Kidney epithelial cell (primary cell): ENCODE data around the gene SPINK5. TPM values are rescaled to one million over a fixed set of nuclear protein-coding genes. Genes with fewer than 3 reads are reported as not detected.
A peak's percentile ranks its signal among the peaks of the same experiment; 100 is the strongest.

Experiments
- DNase-seq: peaks from one replicate; pipeline ENCODE4 v3.0.0-alpha.2; 2010; ENCODE audit warnings: low read depth
- H3K27me3 ChIP-seq: 2 replicates; pipeline ENCODE4 v1.6.0; 2011; ENCODE audit warnings: low read length; ENCODE audit not compliant: control insufficient read depth, insufficient read depth
- H3K36me3 ChIP-seq: 2 replicates; pipeline ENCODE4 v1.5.1; 2011; ENCODE audit warnings: low read length; ENCODE audit not compliant: control insufficient read depth, insufficient read depth
- H3K4me3 ChIP-seq: 2 replicates; pipeline ENCODE4 v1.5.1; 2011; ENCODE audit warnings: low read depth, mild to moderate bottlenecking, control low read depth, low read length
- CTCF ChIP-seq: IDR thresholded peaks from 2 replicates; pipeline ENCODE4 v1.5.1; 2011; ENCODE audit warnings: mild to moderate bottlenecking, moderate library complexity, low read length, control low read depth, inconsistent platforms; ENCODE audit not compliant: insufficient read depth, poor library complexity, severe bottlenecking
- total RNA-seq: library from RNA; depleted of rRNA; stranded (reverse); fragments of >200 nt; gene quantifications from 2 replicates; pipeline ENCODE4 v1.2.3, GENCODE V29; 2015

The SPINK5 gene
- 0.04 and 5.6 TPM in 2 replicates for total RNA-seq

GRCh38 chr5:148063861-148064260, at the start of gene SPINK5:
Gene SPINK5, plus strand, starts transcription at chr5:148063980. Its CDS starts 65 bp downstream, at chr5:148064045.
- Histone ChIP-seq H3K4me3 (no peak within 1 kb of the TSS), H3K27me3 (no peaks in the 10 kb centered on the region), H3K36me3 (no peaks in the 10 kb centered on the region)
- no peak for DNase-seq
- TF ChIP-seq CTCF = no peak

- Histone ChIP-seq H3K36me3 (no peaks in the 10 kb centered on the region), H3K4me3 (no peak overlapping the region), H3K27me3 (no peaks in the 10 kb centered on the region)
- peak; percentile 12 for DNase-seq
- no peak for TF ChIP-seq CTCF
Observed at GRCh38 chr5:148014276-148014675, 49.5 kb upstream of the SPINK5 start.

GRCh38 chr5:148020257-148020988, 43.4 kb upstream of the SPINK5 start:
- no peaks in the 10 kb centered on the region for H3K27me3 ChIP-seq
- DNase-seq = no peak
- H3K4me3 ChIP-seq = no peak overlapping the region
- no peak for TF ChIP-seq CTCF
- no peaks in the 10 kb centered on the region for H3K36me3 ChIP-seq

- DNase-seq = no peak
- Histone ChIP-seq H3K4me3 (no peak overlapping the region), H3K27me3 (no peaks in the 10 kb centered on the region), H3K36me3 (no peaks in the 10 kb centered on the region)
- no peak for TF ChIP-seq CTCF
Observed at GRCh38 chr5:148027505-148027904, 36.3 kb upstream of the SPINK5 start.

- Histone ChIP-seq H3K27me3 (no peaks in the 10 kb centered on the region), H3K36me3 (no peaks in the 10 kb centered on the region), H3K4me3 (no peak overlapping the region)
- no peak for DNase-seq
- no peak for TF ChIP-seq CTCF
Observed at GRCh38 chr5:148029131-148029530, 34.6 kb upstream of the SPINK5 start.

- H3K4me3 ChIP-seq = no peak overlapping the region
- H3K27me3 ChIP-seq = no peaks in the 10 kb centered on the region
- TF ChIP-seq CTCF = no peak
- peak; percentile 5 for DNase-seq
- H3K36me3 ChIP-seq = no peaks in the 10 kb centered on the region
Observed at GRCh38 chr5:148033134-148033533, 30.6 kb upstream of the SPINK5 start.
